Fibroblast of the aortic adventitia (primary cell): ENCODE measurements around the gene RBM14. TPM values are rescaled to one million over a fixed set of nuclear protein-coding genes. Genes with fewer than 3 reads are reported as not detected.
"Not testable (repeated sequence)": the region's sequence is repeated elsewhere in the genome, so short reads cannot be mapped to it uniquely, and the experiment has no call there.

Experiments
- DNase-seq: peaks from one replicate; pipeline ENCODE4 v3.0.0-alpha.2; 2010; ENCODE audit warnings: low read depth
- H3K4me3 ChIP-seq: 2 replicates; pipeline ENCODE4 v1.5.1; 2011; ENCODE audit warnings: low read depth, mild to moderate bottlenecking, control low read depth, low read length, moderate library complexity
- CTCF ChIP-seq: IDR thresholded peaks from 2 replicates; pipeline ENCODE4 v1.5.1; 2011; ENCODE audit warnings: mild to moderate bottlenecking, low read length, control low read depth, inconsistent platforms; ENCODE audit not compliant: insufficient read depth
- total RNA-seq: library from RNA; depleted of rRNA; stranded (reverse); fragments of >200 nt; gene quantifications from 2 replicates; pipeline ENCODE4 v1.2.3, GENCODE V29; 2012; ENCODE audit warnings: low replicate concordance

Gene RBM14
- total RNA-seq, 1 donor = 26.9 TPM

- TF ChIP-seq CTCF = no peak
- H3K4me3 ChIP-seq = no peak overlapping the region
- no peak for DNase-seq
These were observed 16.2 kb upstream of the RBM14 start for GRCh38 chr11:66600219-66600618.

- TF ChIP-seq CTCF = no peak
- no peak overlapping the region for H3K4me3 ChIP-seq
- DNase-seq = peak; percentile 48
These were observed 15.7 kb upstream of the RBM14 start for GRCh38 chr11:66600631-66601233.

- DNase-seq = no peak
- TF ChIP-seq CTCF = no peak
- H3K4me3 ChIP-seq = no peak overlapping the region
These were observed 13.4 kb upstream of the RBM14 start for GRCh38 chr11:66603072-66603471.

GRCh38 chr11:66604155-66604554 lies 12.3 kb upstream of the RBM14 start:
- TF ChIP-seq CTCF = no peak
- no peak overlapping the region for H3K4me3 ChIP-seq
- DNase-seq = no peak

- DNase-seq, H3K4me3 ChIP-seq: not testable (repeated sequence)
These were observed 9.8 kb upstream of the RBM14 start for GRCh38 chr11:66606608-66607007.

- peak; percentile 96 for DNase-seq
- no peak overlapping the region for H3K4me3 ChIP-seq
- no peak for TF ChIP-seq CTCF
These were observed 9.2 kb upstream of the RBM14 start for GRCh38 chr11:66607126-66607834.

- no peak for TF ChIP-seq CTCF
- H3K4me3 ChIP-seq = no peak overlapping the region
- DNase-seq = no peak
These were observed 6.5 kb upstream of the RBM14 start for GRCh38 chr11:66609721-66610617.
